SHP77 treated with DMSO at 0.1 percent for 48 hours (cell line): ENCODE results near the gene NMT1.

Experiments used
- DNase-seq: peaks from one replicate; lab custom pipeline; 2025; lab: John Stamatoyannopoulos, UW

The NMT1 gene

GRCh38 chr17:45155483-45155882, 94.4 kb downstream of the NMT1 start:
- DNase-seq = no peak

- no peak for DNase-seq
Measured at GRCh38 chr17:45156242-45156641, 95.1 kb downstream of the NMT1 start.
